Gastroesophageal sphincter (tissue), 4 donors: Measurements from ENCODE around the gene SUPT5H. TPM values are rescaled to one million over a fixed set of nuclear protein-coding genes. Genes with fewer than 3 reads are reported as not detected.

Source experiments
- ATAC-seq: fragments of 150-250 bp; one replicate; pipeline ENCODE4 v1.9.1; 2016; ENCODE audit warnings: mild to moderate bottlenecking, moderate library complexity
- H3K27ac ChIP-seq, 4 donors: fragments of 200-600 bp; sonication (generic) in 3 of 4; 1 replicate in 3 of 4; 2 replicates in 1 of 4; pipeline ENCODE4 v1.5.1; 2016 to 2019
- H3K27me3 ChIP-seq: fragments of 200-600 bp; sonication (generic); one replicate; pipeline ENCODE4 v1.5.1; 2019
- H3K36me3 ChIP-seq, 2 donors: fragments of 200-600 bp; sonication (generic); one replicate each; pipeline ENCODE4 v1.5.1; 2019; ENCODE audit warnings: control low read depth in 1 of 2
- H3K4me1 ChIP-seq, 3 donors: fragments of 200-600 bp; sonication (generic); 1 replicate in 2 of 3; 2 replicates in 1 of 3; pipeline ENCODE4 v1.5.1; 2016 to 2019; ENCODE audit warnings: control low read depth in 2 of 3
- H3K4me3 ChIP-seq, 2 donors: fragments of 200-600 bp; sonication (generic); one replicate each; pipeline ENCODE4 v1.5.1; 2019; ENCODE audit warnings: mild to moderate bottlenecking in 1 of 2, moderate library complexity in 1 of 2
- H3K9me3 ChIP-seq, 3 donors: fragments of 200-600 bp; sonication (generic); one replicate each; pipeline ENCODE4 v1.5.1; 2017 to 2019; ENCODE audit warnings: control low read depth in 2 of 3
- EP300 ChIP-seq: sonication (generic); formaldehyde crosslinking; IDR thresholded peaks from one replicate; pipeline ENCODE4 v1.6.1; 2017; ENCODE audit warnings: antibody characterized with exemption, mild to moderate bottlenecking
- POLR2A ChIP-seq, 2 donors: fragments of 450-650 bp; IDR thresholded peaks; one replicate each; pipeline ENCODE4 v1.6.1; 2017; ENCODE audit warnings: antibody characterized with exemption in 2 of 2, mild to moderate bottlenecking in 2 of 2, moderate library complexity in 1 of 2
- POLR2AphosphoS5 ChIP-seq: sonication (generic); formaldehyde crosslinking; IDR thresholded peaks from one replicate; pipeline ENCODE4 v1.6.1; 2017; ENCODE audit warnings: antibody characterized with exemption
- WGBS, 2 donors: methylation state at CpG; one replicate each; pipeline ENCODE4 v1.1.5; 2018; ENCODE audit warnings: low coverage in 1 of 2; 5-methylcytosine and 5-hydroxymethylcytosine counted together
- total RNA-seq, 4 donors: library from RNA; depleted of rRNA; stranded (reverse); fragments of >200 nt; gene quantifications; one replicate each; pipeline ENCODE4 v1.1.0, GENCODE V29; 2016
- TF ChIP-seq, protein P1 (sequence below), 4 experiments: fragments of 200-600 bp in 2 of 4; fragments of 450-650 bp in 2 of 4; sonication (generic) in 1 of 4; IDR thresholded peaks; one replicate each; pipeline ENCODE4 v1.5.1; 2017 to 2019; ENCODE audit warnings: antibody characterized with exemption in 4 of 4, mild to moderate bottlenecking in 2 of 4, moderate library complexity in 2 of 4

SUPT5H gene
- total RNA-seq, 4 donors from 2014 or later: 71.5 to 99.1 (median 87.0) TPM

DNA sequence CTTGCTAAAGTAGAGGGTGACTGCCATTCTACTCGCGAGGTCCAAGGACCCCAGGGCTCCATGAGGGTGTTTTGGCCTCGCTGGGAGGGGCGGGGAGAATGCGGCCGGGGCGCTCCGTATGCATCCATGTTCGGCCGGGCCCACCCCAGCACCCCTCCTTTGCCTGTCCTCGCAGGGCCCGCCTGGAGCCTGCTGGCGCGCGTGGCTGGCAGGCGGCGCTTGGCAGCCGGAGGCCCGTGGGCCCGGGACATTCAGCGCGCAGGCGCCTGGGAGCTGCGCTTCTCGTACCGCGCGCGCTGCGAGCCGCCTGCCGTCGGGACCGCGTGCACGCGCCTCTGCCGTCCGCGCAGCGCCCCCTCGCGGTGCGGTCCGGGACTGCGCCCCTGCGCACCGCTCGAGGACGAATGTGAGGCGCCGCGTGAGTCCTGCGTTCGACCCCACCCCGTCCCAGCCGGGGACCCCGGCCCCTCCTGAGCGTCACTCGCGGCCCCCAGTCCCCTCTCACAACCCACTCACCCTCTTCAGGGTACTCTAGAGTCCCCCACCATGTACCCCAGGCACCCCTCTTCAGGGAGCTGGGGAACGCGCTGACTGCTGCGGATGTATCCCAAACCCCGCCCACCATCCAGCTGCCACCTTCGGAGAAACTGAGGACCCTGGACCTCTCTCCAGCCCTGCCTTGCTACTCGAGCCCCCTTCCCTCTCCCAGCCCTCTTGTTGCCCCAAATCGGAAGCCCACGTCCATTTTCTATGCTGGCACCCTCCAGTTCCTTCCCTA is 57.4 kb downstream of the SUPT5H start:
- Histone ChIP-seq H3K36me3 (no peaks in the 10 kb centered on the region), H3K27ac (no peak overlapping the region), H3K4me1 (peaks cover 0 to 40% (median 15%) of the 10 kb centered on the region in 3 donors), H3K27me3 (peaks cover 100% of the 10 kb centered on the region), H3K9me3 (peaks cover 0 to 6% (median 0%) of the 10 kb centered on the region in 3 donors), H3K4me3 (peak overlapping the region in 1 of 2 donors; percentile 4)
- WGBS, 2 donors: 9 to 36% methylated on average over 5 to 9 of the region's 69 CpGs
- no peak for TF ChIP-seq EP300
- TF ChIP-seq, protein P1, sequence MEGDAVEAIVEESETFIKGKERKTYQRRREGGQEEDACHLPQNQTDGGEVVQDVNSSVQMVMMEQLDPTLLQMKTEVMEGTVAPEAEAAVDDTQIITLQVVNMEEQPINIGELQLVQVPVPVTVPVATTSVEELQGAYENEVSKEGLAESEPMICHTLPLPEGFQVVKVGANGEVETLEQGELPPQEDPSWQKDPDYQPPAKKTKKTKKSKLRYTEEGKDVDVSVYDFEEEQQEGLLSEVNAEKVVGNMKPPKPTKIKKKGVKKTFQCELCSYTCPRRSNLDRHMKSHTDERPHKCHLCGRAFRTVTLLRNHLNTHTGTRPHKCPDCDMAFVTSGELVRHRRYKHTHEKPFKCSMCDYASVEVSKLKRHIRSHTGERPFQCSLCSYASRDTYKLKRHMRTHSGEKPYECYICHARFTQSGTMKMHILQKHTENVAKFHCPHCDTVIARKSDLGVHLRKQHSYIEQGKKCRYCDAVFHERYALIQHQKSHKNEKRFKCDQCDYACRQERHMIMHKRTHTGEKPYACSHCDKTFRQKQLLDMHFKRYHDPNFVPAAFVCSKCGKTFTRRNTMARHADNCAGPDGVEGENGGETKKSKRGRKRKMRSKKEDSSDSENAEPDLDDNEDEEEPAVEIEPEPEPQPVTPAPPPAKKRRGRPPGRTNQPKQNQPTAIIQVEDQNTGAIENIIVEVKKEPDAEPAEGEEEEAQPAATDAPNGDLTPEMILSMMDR (IDR thresholded peaks at IDR 0.05): peak in 3 of 4 experiments; percentile 56 to 86 (median 80)
- TF ChIP-seq POLR2AphosphoS5: no peak
- peak; percentile 77 for ATAC-seq

DNA sequence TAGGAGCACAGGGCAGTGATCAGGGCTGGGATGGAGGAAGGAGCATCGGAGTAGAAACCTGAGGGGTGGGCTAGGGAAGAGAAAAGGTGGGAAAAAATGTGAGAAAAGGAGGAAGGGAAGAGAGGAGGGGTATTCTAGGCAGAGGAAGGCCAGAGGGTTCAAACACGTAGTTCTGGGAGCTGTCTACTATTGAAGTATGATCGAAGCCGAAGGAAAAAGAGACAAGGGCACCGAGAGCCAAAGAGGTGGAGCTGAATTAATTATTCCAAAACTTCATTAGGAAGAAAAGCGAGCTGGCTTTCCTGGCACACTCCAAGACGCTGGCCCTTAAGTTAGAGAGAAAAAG is 61.2 kb downstream of the SUPT5H start:
- no peaks in the 10 kb centered on the region for H3K36me3 ChIP-seq
- H3K4me3 ChIP-seq: peak overlapping the region in 1 of 2 donors; percentile 46
- H3K27ac ChIP-seq: no peak overlapping the region

DNA sequence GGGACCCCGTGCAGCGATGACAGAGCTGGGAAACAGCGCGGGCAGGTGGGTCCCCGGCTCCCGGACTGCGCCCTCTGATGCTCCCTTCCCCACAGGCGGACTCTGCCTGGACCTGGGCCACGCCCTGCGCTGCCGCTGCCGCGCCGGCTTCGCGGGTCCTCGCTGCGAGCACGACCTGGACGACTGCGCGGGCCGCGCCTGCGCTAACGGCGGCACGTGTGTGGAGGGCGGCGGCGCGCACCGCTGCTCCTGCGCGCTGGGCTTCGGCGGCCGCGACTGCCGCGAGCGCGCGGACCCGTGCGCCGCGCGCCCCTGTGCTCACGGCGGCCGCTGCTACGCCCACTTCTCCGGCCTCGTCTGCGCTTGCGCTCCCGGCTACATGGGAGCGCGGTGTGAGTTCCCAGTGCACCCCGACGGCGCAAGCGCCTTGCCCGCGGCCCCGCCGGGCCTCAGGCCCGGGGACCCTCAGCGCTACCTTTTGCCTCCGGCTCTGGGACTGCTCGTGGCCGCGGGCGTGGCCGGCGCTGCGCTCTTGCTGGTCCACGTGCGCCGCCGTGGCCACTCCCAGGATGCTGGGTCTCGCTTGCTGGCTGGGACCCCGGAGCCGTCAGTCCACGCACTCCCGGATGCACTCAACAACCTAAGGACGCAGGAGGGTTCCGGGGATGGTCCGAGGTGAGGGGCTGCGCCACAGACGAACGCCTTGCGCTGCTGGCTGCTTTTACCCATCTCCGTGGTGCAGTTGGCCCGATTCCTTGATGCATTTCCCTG is 61.7 kb downstream of the SUPT5H start:
- no peak for ATAC-seq
- WGBS, 2 donors: 8% methylated on average over 19 of the region's 96 CpGs; no CpG with 5 or more reads in 1 of the 2 donors
- H3K4me1 ChIP-seq: peaks cover 0 to 23% (median 0%) of the 10 kb centered on the region in 3 donors
- H3K4me3 ChIP-seq: peak overlapping the region in 1 of 2 donors; percentile 46
- TF ChIP-seq EP300: no peak
- no peak for TF ChIP-seq POLR2A (IDR thresholded peaks at IDR 0.05)
- TF ChIP-seq, protein P1 (IDR thresholded peaks at IDR 0.05): no peak
- no peak for TF ChIP-seq POLR2AphosphoS5
- H3K36me3 ChIP-seq: no peaks in the 10 kb centered on the region
- H3K27ac ChIP-seq: no peak overlapping the region
- H3K27me3 ChIP-seq: peaks cover 97% of the 10 kb centered on the region
- peaks cover 0 to 6% (median 0%) of the 10 kb centered on the region in 3 donors for H3K9me3 ChIP-seq

More for the DNA sequence above, 61.2 kb downstream of the SUPT5H start:
- H3K4me1 ChIP-seq: peaks cover 0 to 23% (median 0%) of the 10 kb centered on the region in 3 donors
- H3K27me3 ChIP-seq: peaks cover 97% of the 10 kb centered on the region
- ATAC-seq: no peak
- TF ChIP-seq EP300 (no peak), POLR2AphosphoS5 (no peak), POLR2A (IDR thresholded peaks at IDR 0.05) (no peak)
- TF ChIP-seq, protein P1 (IDR thresholded peaks at IDR 0.05): no peak
- 20 to 45% methylated on average over 1 to 7 of the region's 7 CpGs for WGBS, 2 donors
- H3K9me3 ChIP-seq: peaks cover 0 to 6% (median 0%) of the 10 kb centered on the region in 3 donors

DNA sequence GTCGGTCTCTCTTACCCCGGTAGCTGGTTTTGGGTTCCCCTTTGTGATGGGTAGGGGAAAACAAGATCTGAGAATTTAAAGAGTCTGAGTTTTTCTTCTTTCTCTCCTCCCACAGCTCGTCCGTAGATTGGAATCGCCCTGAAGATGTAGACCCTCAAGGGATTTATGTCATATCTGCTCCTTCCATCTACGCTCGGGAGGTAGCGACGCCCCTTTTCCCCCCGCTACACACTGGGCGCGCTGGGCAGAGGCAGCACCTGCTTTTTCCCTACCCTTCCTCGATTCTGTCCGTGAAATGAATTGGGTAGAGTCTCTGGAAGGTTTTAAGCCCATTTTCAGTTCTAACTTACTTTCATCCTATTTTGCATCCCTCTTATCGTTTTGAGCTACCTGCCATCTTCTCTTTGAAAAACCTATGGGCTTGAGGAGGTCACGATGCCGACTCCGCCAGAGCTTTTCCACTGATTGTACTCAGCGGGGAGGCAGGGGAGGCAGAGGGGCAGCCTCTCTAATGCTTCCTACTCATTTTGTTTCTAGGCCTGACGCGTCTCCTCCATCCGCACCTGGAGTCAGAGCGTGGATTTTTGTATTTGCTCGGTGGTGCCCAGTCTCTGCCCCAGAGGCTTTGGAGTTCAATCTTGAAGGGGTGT is 62.5 kb downstream of the SUPT5H start:
- Histone ChIP-seq H3K27ac (no peak overlapping the region), H3K27me3 (peaks cover 97% of the 10 kb centered on the region), H3K4me3 (peak overlapping the region in 1 of 2 donors; percentile 46), H3K36me3 (no peaks in the 10 kb centered on the region), H3K9me3 (peaks cover 0 to 1% (median 0%) of the 10 kb centered on the region in 3 donors), H3K4me1 (peaks cover 0 to 20% (median 0%) of the 10 kb centered on the region in 3 donors)
- no peak for ATAC-seq
- 32 to 62% methylated on average over 16 to 17 of the region's 24 CpGs for WGBS, 2 donors
- TF ChIP-seq EP300 (no peak), POLR2A (IDR thresholded peaks at IDR 0.05) (no peak), POLR2AphosphoS5 (no peak)
- TF ChIP-seq, protein P1 (IDR thresholded peaks at IDR 0.05): no peak
